Measurements from ENCODE around the gene AJAP1.

AJAP1 gene

DNA sequence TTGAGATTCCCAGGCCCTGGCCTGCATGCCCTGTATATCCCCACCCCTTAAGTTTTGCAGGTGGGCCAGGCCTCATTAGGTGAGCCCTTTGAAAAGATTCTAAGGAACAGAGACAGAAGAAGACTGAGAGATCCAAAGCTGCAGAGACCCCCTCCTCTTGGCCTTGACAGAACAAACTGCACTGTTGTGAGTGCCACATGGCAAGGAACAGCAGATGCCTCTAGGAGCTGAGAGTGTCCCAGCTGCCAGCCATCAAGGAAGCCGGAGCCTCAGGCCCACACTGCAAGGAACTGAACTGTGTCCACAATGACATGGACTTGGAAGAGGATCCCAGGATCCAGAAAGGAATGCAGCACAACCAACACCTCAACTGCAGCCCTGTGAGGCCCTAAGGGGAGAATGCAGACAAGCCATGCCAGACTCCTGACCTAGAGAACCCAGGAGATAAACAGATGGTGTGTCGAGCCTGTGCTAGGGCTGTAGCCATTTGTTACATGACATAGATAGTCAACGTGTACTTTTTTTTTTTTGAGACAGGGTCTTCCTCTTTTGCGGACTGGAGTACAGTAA lies 182.7 kb downstream of the AJAP1 start:
- no peak for DNase-seq (ENCODE audit: low spot score)

DNA sequence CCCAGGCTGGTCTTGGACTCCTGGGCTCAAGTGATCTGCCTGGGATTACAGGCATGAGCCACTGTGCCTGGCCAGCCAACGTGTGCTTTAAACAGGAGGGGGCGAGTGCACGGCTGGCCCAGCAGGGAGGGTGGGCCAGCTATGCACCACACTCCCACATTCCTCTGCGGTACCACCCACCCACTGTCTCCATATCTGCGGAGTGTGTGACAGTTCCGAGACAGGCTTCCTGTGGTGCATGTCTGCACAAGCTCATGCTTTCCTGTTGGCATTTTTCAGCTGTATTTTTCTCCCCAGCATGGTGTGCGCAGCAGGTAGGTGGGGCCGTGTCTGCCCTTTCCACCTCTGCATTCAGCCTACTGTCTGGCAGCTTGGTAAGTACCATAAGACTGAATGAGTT lies 183.3 kb downstream of the AJAP1 start:
- no peak for DNase-seq (ENCODE audit: low spot score)

DNA sequence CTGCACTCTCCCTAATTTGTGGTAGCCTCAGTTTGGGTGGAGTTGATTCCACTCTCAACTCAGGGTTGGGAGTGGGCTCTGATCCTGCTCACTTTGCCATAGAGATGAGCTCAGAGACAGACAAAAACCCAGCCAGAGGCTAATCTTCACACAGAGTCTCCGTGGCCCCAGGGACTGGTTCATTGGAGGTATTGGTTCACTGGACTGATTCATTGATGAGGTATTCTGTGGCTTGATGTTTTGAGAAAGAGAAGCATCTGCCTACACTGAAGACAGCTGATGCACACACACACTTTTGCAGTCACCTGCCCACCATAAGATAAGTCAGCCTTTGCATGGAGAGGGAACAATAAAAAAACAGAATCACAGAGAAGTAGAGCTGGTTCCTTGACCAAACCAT lies 183.8 kb downstream of the AJAP1 start:
- DNase-seq (ENCODE audit: low spot score), result no peak
